GM12878 (cell line): ENCODE results near the gene SUPT6H. TPM values are rescaled to one million over a fixed set of nuclear protein-coding genes. Genes with fewer than 3 reads are reported as not detected.

Source experiments
- EGR1 ChIP-seq, 2 experiments: IDR thresholded peaks; 1 replicate in 1 of 2; 2 replicates in 1 of 2; pipeline ENCODE4 v1.6.1; 2011 to 2012; ENCODE audit warnings: low read depth in 2 of 2, low read length in 2 of 2, borderline replicate concordance in 1 of 2, mild to moderate bottlenecking in 1 of 2, moderate library complexity in 1 of 2
- NFIC ChIP-seq: IDR thresholded peaks from 2 replicates; pipeline ENCODE4 v1.6.1; 2012; ENCODE audit warnings: low read depth, mild to moderate bottlenecking, inconsistent platforms, low read length, moderate library complexity
- POU2F2 ChIP-seq: IDR thresholded peaks from 3 replicates; pipeline ENCODE4 v1.6.1; 2011; ENCODE audit warnings: low read depth, mild to moderate bottlenecking, low read length, borderline replicate concordance
- RB1 ChIP-seq: fragments of 450-650 bp; formaldehyde crosslinking; IDR thresholded peaks from 2 replicates; pipeline ENCODE4 v1.6.1; 2017; ENCODE audit warnings: mild to moderate bottlenecking, borderline replicate concordance
- polyA plus RNA-seq, 11 experiments: library from polyadenylated mRNA; depleted of rRNA in 4 of 11; unstranded in 6 of 11; stranded (reverse) in 5 of 11; fragments of >200 nt; fragmentation: Nextera tagmentation in 4 of 11; fragmentation: Illumina TruSeq in 1 of 11; extraction: Ambion mirVana in 4 of 11; extraction: Trizol in 1 of 11; gene quantifications; 1 replicate in 1 of 11; 2 replicates in 10 of 11; pipeline versions ENCODE4 v1.2.1 to v1.2.3, GENCODE V29; 2011 to 2016; ENCODE audit warnings: inconsistent platforms in 2 of 11, missing spikeins in 2 of 11, low read depth in 1 of 11
- small RNA-seq: library from RNA; depleted of rRNA; stranded (forward); fragments of <200 nt; gene quantifications from one replicate; pipeline ENCODE3, GENCODE V24; 2014
- total RNA-seq, 4 experiments: library from RNA; depleted of rRNA in 3 of 4; stranded (reverse); fragments of >200 nt in 3 of 4; fragmentation: Illumina TruSeq in 1 of 4; extraction: Trizol in 1 of 4; gene quantifications; 2 replicates each; pipeline versions ENCODE4 v1.2.1 to v1.2.3, GENCODE V29; 2013 to 2021
- TF ChIP-seq, protein P1 (sequence below): IDR thresholded peaks from 2 replicates; pipeline ENCODE4 v1.6.1; 2011; ENCODE audit warnings: borderline replicate concordance, low read depth, mild to moderate bottlenecking, moderate library complexity, mixed read lengths, low read length; ENCODE audit not compliant: insufficient read depth; ENCODE audit errors: extremely low read length
- TF ChIP-seq, protein P2 (sequence below): fragments of 450-650 bp; IDR thresholded peaks from 2 replicates; pipeline ENCODE4 v1.6.1; 2017; ENCODE audit warnings: low read depth, mild to moderate bottlenecking, moderate library complexity

SUPT6H gene
- total and polyA plus RNA-seq, 10 of the 15 experiments (the other 5 are each of a cell fraction or from before 2014, with no cell fraction given), result 1.7 to 58.8 (median 37.7) TPM

DNA sequence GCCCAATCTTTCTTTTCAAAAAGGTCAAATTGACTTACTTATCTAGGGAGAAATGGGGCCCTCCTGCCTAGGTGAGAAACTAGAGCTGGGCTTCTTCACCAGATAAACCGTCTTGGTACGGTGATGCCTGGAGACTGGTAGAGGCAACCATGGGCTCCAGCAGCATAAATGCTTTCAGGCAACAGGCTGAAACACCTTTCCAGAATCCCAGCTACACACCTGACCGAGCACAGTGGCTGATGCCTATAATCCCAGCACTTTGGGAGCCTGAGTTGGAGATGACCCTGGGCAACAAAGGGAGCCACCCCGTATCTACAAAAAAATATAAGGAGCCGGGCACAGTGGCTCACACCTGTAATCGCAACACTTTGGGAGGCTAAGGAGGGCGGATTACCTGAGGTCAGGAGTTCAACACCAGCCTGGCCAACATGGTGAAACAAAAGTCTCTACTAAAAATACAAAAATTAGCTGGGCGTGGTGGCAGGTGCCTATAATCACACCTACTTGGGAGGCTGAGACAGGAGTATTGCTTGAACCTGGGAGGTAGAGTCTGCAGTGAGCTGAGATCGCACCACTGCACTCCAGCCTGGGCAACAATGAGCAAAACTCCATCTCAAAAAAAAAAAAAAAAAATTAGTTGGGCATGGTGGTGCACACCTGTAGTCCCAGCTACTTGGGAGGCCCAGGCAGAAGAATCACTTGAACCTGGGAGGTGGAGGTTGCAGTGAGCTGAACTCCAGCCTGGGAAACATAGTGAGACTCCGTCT lies 89.8 kb downstream of the SUPT6H start (continued):
- TF ChIP-seq RB1 (no peak), POU2F2 (no peak), NFIC (no peak), EGR1 (IDR thresholded peaks at IDR 0.05; ENCODE audit: borderline replicate concordance in 1 of 2, low read depth in 2 of 2, low read length in 2 of 2) (no peak)
- TF ChIP-seq, protein P1, sequence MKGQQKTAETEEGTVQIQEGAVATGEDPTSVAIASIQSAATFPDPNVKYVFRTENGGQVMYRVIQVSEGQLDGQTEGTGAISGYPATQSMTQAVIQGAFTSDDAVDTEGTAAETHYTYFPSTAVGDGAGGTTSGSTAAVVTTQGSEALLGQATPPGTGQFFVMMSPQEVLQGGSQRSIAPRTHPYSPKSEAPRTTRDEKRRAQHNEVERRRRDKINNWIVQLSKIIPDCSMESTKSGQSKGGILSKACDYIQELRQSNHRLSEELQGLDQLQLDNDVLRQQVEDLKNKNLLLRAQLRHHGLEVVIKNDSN, result no peak
- TF ChIP-seq, protein P2, sequence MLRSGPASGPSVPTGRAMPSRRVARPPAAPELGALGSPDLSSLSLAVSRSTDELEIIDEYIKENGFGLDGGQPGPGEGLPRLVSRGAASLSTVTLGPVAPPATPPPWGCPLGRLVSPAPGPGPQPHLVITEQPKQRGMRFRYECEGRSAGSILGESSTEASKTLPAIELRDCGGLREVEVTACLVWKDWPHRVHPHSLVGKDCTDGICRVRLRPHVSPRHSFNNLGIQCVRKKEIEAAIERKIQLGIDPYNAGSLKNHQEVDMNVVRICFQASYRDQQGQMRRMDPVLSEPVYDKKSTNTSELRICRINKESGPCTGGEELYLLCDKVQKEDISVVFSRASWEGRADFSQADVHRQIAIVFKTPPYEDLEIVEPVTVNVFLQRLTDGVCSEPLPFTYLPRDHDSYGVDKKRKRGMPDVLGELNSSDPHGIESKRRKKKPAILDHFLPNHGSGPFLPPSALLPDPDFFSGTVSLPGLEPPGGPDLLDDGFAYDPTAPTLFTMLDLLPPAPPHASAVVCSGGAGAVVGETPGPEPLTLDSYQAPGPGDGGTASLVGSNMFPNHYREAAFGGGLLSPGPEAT, result no peak

Small RNA genes lying within 50 kb of the gene (small RNA-seq; reads per million reads assigned to genes)
- gene SNORD42A (not detected), gene SNORD42B (1.1 reads per million, percentile 37 among the genes with 10 or more reads in this experiment), gene SNORD4A (not detected), gene SNORD4B (not detected)

Other genes with a start within 250 kb of the SUPT6H start
Only the 7 nearest of the 19 such genes appear.
- gene SPAG5, start 63.2 kb upstream of the SUPT6H start, total RNA-seq (2014; rRNA removed), result 101 and 102 TPM in 2 replicates
- 108 TPM in 2 replicates for gene SPAG5, start 63.2 kb upstream of the SUPT6H start, total RNA-seq (2014; rRNA removed; fragmentation: Illumina TruSeq; extraction: Trizol)
- gene SPAG5, start 63.2 kb upstream of the SUPT6H start, total RNA-seq (2021), result 103 TPM in 2 replicates
- 161 and 166 TPM in 2 replicates for gene SPAG5, start 63.2 kb upstream of the SUPT6H start, polyA plus RNA-seq (2011; rRNA removed)
- gene SPAG5, start 63.2 kb upstream of the SUPT6H start, polyA plus RNA-seq (2014; fragmentation: Illumina TruSeq; extraction: Trizol), result 96.2 and 101 TPM in 2 replicates
- gene SPAG5, start 63.2 kb upstream of the SUPT6H start, polyA plus RNA-seq (2014; fragmentation: Nextera tagmentation; extraction: Ambion mirVana), result 100 to 1,000 TPM in 1 of 2 experiments, 10 to 100 TPM in 1; 73.5 to 139 TPM
- gene SPAG5, start 63.2 kb upstream of the SUPT6H start, polyA plus RNA-seq (2014; rRNA removed), result 84.4 and 86.9 TPM in 2 replicates
- gene SPAG5, start 63.2 kb upstream of the SUPT6H start, polyA plus RNA-seq (2016; fragmentation: Nextera tagmentation; extraction: Ambion mirVana), result 100 to 1,000 TPM; 167 to 171 TPM
- gene RSKR, start 48.0 kb upstream of the SUPT6H start, total RNA-seq (2014; rRNA removed), result 8.5 and 9.2 TPM in 2 replicates
- gene RSKR, start 48.0 kb upstream of the SUPT6H start, total RNA-seq (2014; rRNA removed; fragmentation: Illumina TruSeq; extraction: Trizol), result 8.4 and 9.0 TPM in 2 replicates
- gene RSKR, start 48.0 kb upstream of the SUPT6H start, total RNA-seq (2021), result 11.3 and 13.0 TPM in 2 replicates
- 18.6 and 22.4 TPM in 2 replicates for gene RSKR, start 48.0 kb upstream of the SUPT6H start, polyA plus RNA-seq (2011; rRNA removed)
- gene RSKR, start 48.0 kb upstream of the SUPT6H start, polyA plus RNA-seq (2014; fragmentation: Illumina TruSeq; extraction: Trizol), result 12.7 and 13.9 TPM in 2 replicates
- 1 to 10 TPM in 1 of 2 experiments, under 1 TPM in 1; 0.52 to 1.0 TPM for gene RSKR, start 48.0 kb upstream of the SUPT6H start, polyA plus RNA-seq (2014; fragmentation: Nextera tagmentation; extraction: Ambion mirVana)
- gene RSKR, start 48.0 kb upstream of the SUPT6H start, polyA plus RNA-seq (2014; rRNA removed), result 13.2 and 18.0 TPM in 2 replicates
- 1 to 10 TPM; 1.7 to 3.6 TPM for gene RSKR, start 48.0 kb upstream of the SUPT6H start, polyA plus RNA-seq (2016; fragmentation: Nextera tagmentation; extraction: Ambion mirVana)
- 116 and 120 TPM in 2 replicates for gene BLTP2, start 17.0 kb upstream of the SUPT6H start, total RNA-seq (2014; rRNA removed)
- 88.7 and 90.4 TPM in 2 replicates for gene BLTP2, start 17.0 kb upstream of the SUPT6H start, total RNA-seq (2014; rRNA removed; fragmentation: Illumina TruSeq; extraction: Trizol)
- 128 and 151 TPM in 2 replicates for gene BLTP2, start 17.0 kb upstream of the SUPT6H start, total RNA-seq (2021)
- 82.3 and 134 TPM in 2 replicates for gene BLTP2, start 17.0 kb upstream of the SUPT6H start, polyA plus RNA-seq (2011; rRNA removed)
- 73.8 and 76.2 TPM in 2 replicates for gene BLTP2, start 17.0 kb upstream of the SUPT6H start, polyA plus RNA-seq (2014; fragmentation: Illumina TruSeq; extraction: Trizol)
- 10 to 100 TPM; 14.2 to 16.9 TPM for gene BLTP2, start 17.0 kb upstream of the SUPT6H start, polyA plus RNA-seq (2014; fragmentation: Nextera tagmentation; extraction: Ambion mirVana)
- 80.0 and 89.3 TPM in 2 replicates for gene BLTP2, start 17.0 kb upstream of the SUPT6H start, polyA plus RNA-seq (2014; rRNA removed)
- 10 to 100 TPM; 67.2 to 71.5 TPM for gene BLTP2, start 17.0 kb upstream of the SUPT6H start, polyA plus RNA-seq (2016; fragmentation: Nextera tagmentation; extraction: Ambion mirVana)
- gene SDF2, start 299 bp upstream of the SUPT6H start, total RNA-seq (2014; rRNA removed), result 34.1 and 35.8 TPM in 2 replicates
- 32.9 and 34.3 TPM in 2 replicates for gene SDF2, start 299 bp upstream of the SUPT6H start, total RNA-seq (2014; rRNA removed; fragmentation: Illumina TruSeq; extraction: Trizol)
- 26.2 and 29.8 TPM in 2 replicates for gene SDF2, start 299 bp upstream of the SUPT6H start, total RNA-seq (2021)
- 37.8 and 45.3 TPM in 2 replicates for gene SDF2, start 299 bp upstream of the SUPT6H start, polyA plus RNA-seq (2011; rRNA removed)
- 37.7 and 46.1 TPM in 2 replicates for gene SDF2, start 299 bp upstream of the SUPT6H start, polyA plus RNA-seq (2014; fragmentation: Illumina TruSeq; extraction: Trizol)
- gene SDF2, start 299 bp upstream of the SUPT6H start, polyA plus RNA-seq (2014; fragmentation: Nextera tagmentation; extraction: Ambion mirVana), result 10 to 100 TPM; 72.7 to 81.0 TPM
- 31.4 and 33.5 TPM in 2 replicates for gene SDF2, start 299 bp upstream of the SUPT6H start, polyA plus RNA-seq (2014; rRNA removed)
- 10 to 100 TPM; 46.9 to 60.9 TPM for gene SDF2, start 299 bp upstream of the SUPT6H start, polyA plus RNA-seq (2016; fragmentation: Nextera tagmentation; extraction: Ambion mirVana)
- gene PROCA1, start 49.7 kb downstream of the SUPT6H start, total RNA-seq (2014; rRNA removed), result 1.1 and 1.5 TPM in 2 replicates
- gene PROCA1, start 49.7 kb downstream of the SUPT6H start, total RNA-seq (2014; rRNA removed; fragmentation: Illumina TruSeq; extraction: Trizol), result 1.5 and 2.6 TPM in 2 replicates
- gene PROCA1, start 49.7 kb downstream of the SUPT6H start, total RNA-seq (2021), result 1.5 and 2.4 TPM in 2 replicates
- 0.99 and 1.4 TPM in 2 replicates for gene PROCA1, start 49.7 kb downstream of the SUPT6H start, polyA plus RNA-seq (2011; rRNA removed)
- 1.2 and 2.0 TPM in 2 replicates for gene PROCA1, start 49.7 kb downstream of the SUPT6H start, polyA plus RNA-seq (2014; fragmentation: Illumina TruSeq; extraction: Trizol)
- gene PROCA1, start 49.7 kb downstream of the SUPT6H start, polyA plus RNA-seq (2014; fragmentation: Nextera tagmentation; extraction: Ambion mirVana), result under 1 TPM; 0.35 to 0.40 TPM
- 2.1 and 4.8 TPM in 2 replicates for gene PROCA1, start 49.7 kb downstream of the SUPT6H start, polyA plus RNA-seq (2014; rRNA removed)
- under 1 TPM; 0.59 to 0.83 TPM for gene PROCA1, start 49.7 kb downstream of the SUPT6H start, polyA plus RNA-seq (2016; fragmentation: Nextera tagmentation; extraction: Ambion mirVana)
- 40.2 and 46.4 TPM in 2 replicates for gene RAB34, start 55.7 kb downstream of the SUPT6H start, total RNA-seq (2014; rRNA removed)
- 24.2 and 26.9 TPM in 2 replicates for gene RAB34, start 55.7 kb downstream of the SUPT6H start, total RNA-seq (2014; rRNA removed; fragmentation: Illumina TruSeq; extraction: Trizol)
- gene RAB34, start 55.7 kb downstream of the SUPT6H start, total RNA-seq (2021), result 28.8 and 33.0 TPM in 2 replicates
- 0.16 and 0.37 TPM in 2 replicates for gene RAB34, start 55.7 kb downstream of the SUPT6H start, polyA plus RNA-seq (2011; rRNA removed)
- gene RAB34, start 55.7 kb downstream of the SUPT6H start, polyA plus RNA-seq (2014; fragmentation: Illumina TruSeq; extraction: Trizol), result 35.7 and 39.0 TPM in 2 replicates
- 10 to 100 TPM; 14.4 to 32.6 TPM for gene RAB34, start 55.7 kb downstream of the SUPT6H start, polyA plus RNA-seq (2014; fragmentation: Nextera tagmentation; extraction: Ambion mirVana)
- 37.5 and 47.7 TPM in 2 replicates for gene RAB34, start 55.7 kb downstream of the SUPT6H start, polyA plus RNA-seq (2014; rRNA removed)
- 10 to 100 TPM; 30.9 to 37.4 TPM for gene RAB34, start 55.7 kb downstream of the SUPT6H start, polyA plus RNA-seq (2016; fragmentation: Nextera tagmentation; extraction: Ambion mirVana)
- 1,231 and 1,339 TPM in 2 replicates for gene RPL23A, start 57.8 kb downstream of the SUPT6H start, total RNA-seq (2014; rRNA removed)
- 1,926 and 2,065 TPM in 2 replicates for gene RPL23A, start 57.8 kb downstream of the SUPT6H start, total RNA-seq (2014; rRNA removed; fragmentation: Illumina TruSeq; extraction: Trizol)
- gene RPL23A, start 57.8 kb downstream of the SUPT6H start, total RNA-seq (2021), result 2,908 and 3,018 TPM in 2 replicates
- 2,740 and 3,357 TPM in 2 replicates for gene RPL23A, start 57.8 kb downstream of the SUPT6H start, polyA plus RNA-seq (2011; rRNA removed)
- gene RPL23A, start 57.8 kb downstream of the SUPT6H start, polyA plus RNA-seq (2014; fragmentation: Illumina TruSeq; extraction: Trizol), result 1,904 and 2,135 TPM in 2 replicates
- over 10,000 TPM in 1 of 2 experiments, 1,000 to 10,000 TPM in 1; 8,970 to 10,319 TPM for gene RPL23A, start 57.8 kb downstream of the SUPT6H start, polyA plus RNA-seq (2014; fragmentation: Nextera tagmentation; extraction: Ambion mirVana)
- gene RPL23A, start 57.8 kb downstream of the SUPT6H start, polyA plus RNA-seq (2014; rRNA removed), result 1,318 and 1,377 TPM in 2 replicates
- gene RPL23A, start 57.8 kb downstream of the SUPT6H start, polyA plus RNA-seq (2016; fragmentation: Nextera tagmentation; extraction: Ambion mirVana), result 1,000 to 10,000 TPM; 2,984 to 3,180 TPM